ENCODE data around the gene RAB27A.
A peak's percentile ranks its signal among the peaks of the same experiment; 100 is the strongest.

The RAB27A gene

DNA sequence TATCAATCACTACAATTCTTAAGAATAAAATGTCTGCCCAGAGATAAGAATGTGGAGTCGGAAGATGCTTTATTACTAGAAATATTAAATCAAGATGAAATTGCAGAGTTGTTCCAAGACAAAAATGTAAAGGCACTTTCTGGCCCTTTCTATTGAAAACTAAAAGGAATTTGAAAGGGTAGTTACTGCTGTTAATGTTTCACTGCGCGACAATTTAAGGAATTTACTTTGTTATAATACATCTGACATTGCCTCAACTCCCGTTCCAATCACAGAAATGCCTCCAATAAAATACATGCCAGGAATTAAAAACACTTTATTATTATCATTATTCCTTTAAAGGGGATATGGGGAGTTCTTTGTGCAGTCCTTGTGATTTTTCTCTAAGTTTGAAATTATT lies 119.3 kb downstream of the RAB27A start:
- H2AFZ ChIP-seq (ENCODE audit: low read depth, low read length), result no peak overlapping the region
- no peak overlapping the region for H4K91ac ChIP-seq (ENCODE audit: low read length)
- no peak overlapping the region for H2BK120ac ChIP-seq (ENCODE audit: low read depth, low read length)
- no peak overlapping the region for H3K14ac ChIP-seq (ENCODE audit: low read length in 2 of 2)
- no peak overlapping the region for H2AK5ac ChIP-seq (ENCODE audit: low read length, severe bottlenecking)
- no peak overlapping the region for H2BK12ac ChIP-seq (ENCODE audit: low read length in 2 of 2)
- no peaks in the 10 kb centered on the region for H3K36me3 ChIP-seq (ENCODE audit: control insufficient read depth in 1 of 2, insufficient read depth in 2 of 2, low read depth in 1 of 2, low read length in 2 of 2)
- no peak overlapping the region for H3K18ac ChIP-seq (ENCODE audit: low read depth in 1 of 2, low read length in 2 of 2)
- no peaks in the 10 kb centered on the region for H3K79me1 ChIP-seq (replicated peaks; ENCODE audit: low read length, poor library complexity, severe bottlenecking)
- H3K4me3 ChIP-seq (ENCODE audit: insufficient read depth in 1 of 2, low read depth in 1 of 2, low read length in 2 of 2), result no peak overlapping the region
- no peak overlapping the region for H3K23ac ChIP-seq (ENCODE audit: low read length in 2 of 2)
- H2BK15ac ChIP-seq (ENCODE audit: low read depth, poor library complexity, severe bottlenecking), result no peak overlapping the region
- H3K4ac ChIP-seq (ENCODE audit: low read depth in 1 of 2, low read length in 2 of 2), result no peak overlapping the region
- H3K4me2 ChIP-seq (ENCODE audit: low read length, poor library complexity, severe bottlenecking), result no peak overlapping the region
- no peaks in the 10 kb centered on the region for H3K27me3 ChIP-seq (ENCODE audit: control insufficient read depth in 1 of 2, insufficient read depth in 1 of 2, low read length in 2 of 2)
- no peak overlapping the region for H3K9ac ChIP-seq (ENCODE audit: low read length)
- no CpG with 5 or more reads among the region's 4 CpGs for WGBS
- H3K9me3 ChIP-seq (ENCODE audit: control insufficient read depth, low read length), result no peaks in the 10 kb centered on the region
- H3K27ac ChIP-seq (ENCODE audit: low read length, poor library complexity, severe bottlenecking), result peak overlapping the region; percentile 75
- H3K4me1 ChIP-seq (ENCODE audit: control insufficient read depth, insufficient read depth, low read depth, low read length), result peaks cover 2% of the 10 kb centered on the region
- no peak for DNase-seq
- H4K8ac ChIP-seq (ENCODE audit: low read length), result no peak overlapping the region
- H2BK5ac ChIP-seq (ENCODE audit: low read depth, low read length, poor library complexity, severe bottlenecking), result no peak overlapping the region

DNA sequence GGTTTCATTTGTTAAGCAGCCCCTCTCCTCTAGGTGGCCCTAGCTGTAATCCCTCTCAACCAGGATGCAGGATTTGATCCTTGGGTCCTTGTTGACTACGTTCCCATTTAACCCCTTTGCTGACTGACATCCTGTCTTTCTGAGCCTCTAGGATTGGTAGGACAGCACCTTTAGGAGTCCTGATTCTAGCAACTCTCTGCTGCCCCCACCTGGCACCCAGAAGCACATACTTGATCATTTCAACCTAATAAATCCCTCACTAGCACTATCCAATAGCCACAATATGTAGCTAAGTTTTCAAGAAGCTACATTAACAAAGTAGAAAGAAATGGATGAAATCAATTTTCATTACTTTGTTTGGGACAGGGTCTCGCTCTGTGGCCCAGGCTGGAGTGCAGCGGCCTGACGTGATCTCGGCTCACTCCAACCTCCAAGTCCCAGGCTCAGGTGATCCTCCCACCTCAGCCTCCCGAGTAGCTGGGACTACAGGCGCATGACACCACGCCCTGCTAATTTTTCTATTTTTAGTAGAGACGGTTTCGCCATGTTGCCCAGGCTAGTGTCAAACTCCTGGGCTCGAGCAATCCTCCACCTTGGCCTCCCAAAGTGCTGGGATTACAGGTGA lies 121.2 kb downstream of the RAB27A start:
- Histone ChIP-seq H3K9ac (ENCODE audit: low read length) (no peak overlapping the region), H3K79me1 (replicated peaks; ENCODE audit: low read length, poor library complexity, severe bottlenecking) (no peaks in the 10 kb centered on the region), H3K23ac (ENCODE audit: low read length in 2 of 2) (no peak overlapping the region), H2AK5ac (ENCODE audit: low read length, severe bottlenecking) (no peak overlapping the region), H2BK120ac (ENCODE audit: low read depth, low read length) (no peak overlapping the region), H3K18ac (ENCODE audit: low read depth in 1 of 2, low read length in 2 of 2) (no peak overlapping the region), H3K27ac (ENCODE audit: low read length, poor library complexity, severe bottlenecking) (no peak overlapping the region), H3K4me3 (ENCODE audit: insufficient read depth in 1 of 2, low read depth in 1 of 2, low read length in 2 of 2) (no peak overlapping the region), H3K14ac (ENCODE audit: low read length in 2 of 2) (no peak overlapping the region), H3K9me3 (ENCODE audit: control insufficient read depth, low read length) (no peaks in the 10 kb centered on the region), H2BK12ac (ENCODE audit: low read length in 2 of 2) (no peak overlapping the region), H3K4ac (ENCODE audit: low read depth in 1 of 2, low read length in 2 of 2) (no peak overlapping the region), H4K8ac (ENCODE audit: low read length) (no peak overlapping the region), H3K4me1 (ENCODE audit: control insufficient read depth, insufficient read depth, low read depth, low read length) (peaks cover 2% of the 10 kb centered on the region), H2AFZ (ENCODE audit: low read depth, low read length) (no peak overlapping the region), H2BK15ac (ENCODE audit: low read depth, poor library complexity, severe bottlenecking) (no peak overlapping the region), H3K36me3 (ENCODE audit: control insufficient read depth in 1 of 2, insufficient read depth in 2 of 2, low read depth in 1 of 2, low read length in 2 of 2) (no peaks in the 10 kb centered on the region), H3K27me3 (ENCODE audit: control insufficient read depth in 1 of 2, insufficient read depth in 1 of 2, low read length in 2 of 2) (no peaks in the 10 kb centered on the region), H2BK5ac (ENCODE audit: low read depth, low read length, poor library complexity, severe bottlenecking) (no peak overlapping the region), H4K91ac (ENCODE audit: low read length) (no peak overlapping the region), H3K4me2 (ENCODE audit: low read length, poor library complexity, severe bottlenecking) (no peak overlapping the region)
- WGBS, result 70% methylated on average over 11 of the region's 11 CpGs
- DNase-seq, result peak; percentile 63

GRCh38 chr15:55164284-55164683 lies 125.3 kb downstream of the RAB27A start:
- Histone ChIP-seq H3K23ac (ENCODE audit: low read length in 2 of 2) (no peak overlapping the region), H3K27ac (ENCODE audit: low read length, poor library complexity, severe bottlenecking) (no peak overlapping the region), H3K9ac (ENCODE audit: low read length) (no peak overlapping the region), H3K4me1 (ENCODE audit: control insufficient read depth, insufficient read depth, low read depth, low read length) (no peaks in the 10 kb centered on the region), H2BK5ac (ENCODE audit: low read depth, low read length, poor library complexity, severe bottlenecking) (no peak overlapping the region), H4K91ac (ENCODE audit: low read length) (no peak overlapping the region), H3K4me3 (ENCODE audit: insufficient read depth in 1 of 2, low read depth in 1 of 2, low read length in 2 of 2) (no peak overlapping the region), H2BK15ac (ENCODE audit: low read depth, poor library complexity, severe bottlenecking) (no peak overlapping the region), H2BK120ac (ENCODE audit: low read depth, low read length) (no peak overlapping the region), H2AK5ac (ENCODE audit: low read length, severe bottlenecking) (no peak overlapping the region), H3K18ac (ENCODE audit: low read depth in 1 of 2, low read length in 2 of 2) (no peak overlapping the region), H3K14ac (ENCODE audit: low read length in 2 of 2) (no peak overlapping the region), H3K4ac (ENCODE audit: low read depth in 1 of 2, low read length in 2 of 2) (no peak overlapping the region), H2AFZ (ENCODE audit: low read depth, low read length) (no peak overlapping the region), H4K8ac (ENCODE audit: low read length) (no peak overlapping the region), H3K79me1 (replicated peaks; ENCODE audit: low read length, poor library complexity, severe bottlenecking) (no peaks in the 10 kb centered on the region), H3K4me2 (ENCODE audit: low read length, poor library complexity, severe bottlenecking) (no peak overlapping the region), H2BK12ac (ENCODE audit: low read length in 2 of 2) (no peak overlapping the region), H3K36me3 (ENCODE audit: control insufficient read depth in 1 of 2, insufficient read depth in 2 of 2, low read depth in 1 of 2, low read length in 2 of 2) (no peaks in the 10 kb centered on the region), H3K27me3 (ENCODE audit: control insufficient read depth in 1 of 2, insufficient read depth in 1 of 2, low read length in 2 of 2) (no peaks in the 10 kb centered on the region), H3K9me3 (ENCODE audit: control insufficient read depth, low read length) (no peaks in the 10 kb centered on the region)
- no peak for DNase-seq
- WGBS, result 69% methylated on average over 4 of the region's 4 CpGs

All from mesenchymal stem cell (in vitro differentiated cells and primary cell).